ENCODE measurements around the gene AQP5. TPM values are rescaled to one million over a fixed set of nuclear protein-coding genes. Genes with fewer than 3 reads are reported as not detected.

AQP5 gene
- total RNA-seq, 2 experiments from 2014 or later, result not detected

DNA sequence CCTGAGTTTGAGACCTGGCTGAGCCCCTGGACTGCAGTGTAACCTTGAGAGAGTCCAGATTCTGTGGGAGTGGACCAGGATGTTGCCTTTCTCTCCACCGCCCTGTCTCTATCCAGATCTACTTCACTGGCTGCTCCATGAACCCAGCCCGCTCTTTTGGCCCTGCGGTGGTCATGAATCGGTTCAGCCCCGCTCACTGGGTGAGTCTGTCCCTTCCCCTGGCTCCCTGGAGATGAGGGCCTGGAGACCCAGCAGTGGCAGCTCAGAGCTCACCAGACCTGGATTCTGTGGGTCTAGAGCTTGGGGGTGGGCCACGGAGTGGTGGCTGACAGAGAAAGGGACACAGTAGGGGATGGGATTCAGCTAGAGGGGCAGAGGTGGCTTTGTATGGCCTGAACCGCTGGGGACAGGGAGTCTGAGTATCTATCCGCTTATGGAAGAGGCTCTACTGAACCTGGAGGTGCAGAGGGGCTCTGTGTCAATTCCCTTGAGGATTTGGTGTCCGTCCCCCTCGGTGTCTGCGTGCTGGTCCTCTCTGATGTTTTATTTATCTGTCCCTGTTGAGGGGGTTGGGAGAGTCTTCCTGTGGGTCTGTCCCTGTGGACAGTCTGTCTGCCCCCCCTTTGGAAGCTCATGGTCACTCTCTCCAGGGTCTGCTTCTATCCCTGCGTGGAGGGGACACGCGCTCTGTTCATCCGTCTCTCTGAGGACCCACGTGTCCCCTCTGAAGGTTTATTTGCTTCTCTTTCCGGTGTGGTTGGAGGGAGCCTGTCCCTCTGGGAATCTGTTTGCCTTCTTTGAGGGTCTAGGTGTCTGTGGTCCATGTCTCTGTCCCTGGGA is 2.5 kb downstream of the AQP5 start:
- intact Hi-C loops (cut with micrococcal nuclease; ENCODE audit: unreplicated experiment), result no loop called here
- TF ChIP-seq CTCF (conservative IDR thresholded peaks at IDR 0.05; ENCODE audit: low read length), result no peak
- TF ChIP-seq EZH2phosphoT487 (IDR thresholded peaks at IDR 0.05; ENCODE audit: borderline replicate concordance, low read depth, low read length), result no peak
- H3K9me2 ChIP-seq (ENCODE audit: insufficient read depth, low read length), result no peaks in the 10 kb centered on the region
- no peaks in the 10 kb centered on the region for H3K36me3 ChIP-seq (ENCODE audit: insufficient read depth, low read length)
- peaks cover 19% of the 10 kb centered on the region for H3K4me1 ChIP-seq (ENCODE audit: insufficient read depth, low read length, poor library complexity, severe bottlenecking)
- POLR2A ChIA-PET, result interaction anchor here (0.5 kb wide), 1 partner anchor 62 kb away, joined by 4 read pairs; no protein-coding TSS in a partner anchor
- no peaks in the 10 kb centered on the region for H3K9me3 ChIP-seq (ENCODE audit: low read length)
- no peak overlapping the region for H3K4me3 ChIP-seq (ENCODE audit: low read depth, low read length, poor library complexity, severe bottlenecking)
- no peak overlapping the region for H3K4me2 ChIP-seq (ENCODE audit: low read length)
- CTCF ChIA-PET (ENCODE audit: unreplicated experiment), result interaction anchor here (2.1 kb wide), 1 partner anchor 91 kb away, joined by 13 read pairs; no protein-coding TSS in a partner anchor
- no peak overlapping the region for H3K27ac ChIP-seq (ENCODE audit: low read depth, low read length, poor library complexity, severe bottlenecking)
- DNase-seq (ENCODE audit: low spot score), result no peak
- BruUV-seq (replicated peaks), result no TSS peak
- H3K79me2 ChIP-seq (ENCODE audit: insufficient read depth, low read depth, low read length), result no peaks in the 10 kb centered on the region
- no peaks in the 10 kb centered on the region for H4K20me1 ChIP-seq (ENCODE audit: insufficient read depth, low read length)
- no peak overlapping the region for H2AFZ ChIP-seq (ENCODE audit: low read length)

DNA sequence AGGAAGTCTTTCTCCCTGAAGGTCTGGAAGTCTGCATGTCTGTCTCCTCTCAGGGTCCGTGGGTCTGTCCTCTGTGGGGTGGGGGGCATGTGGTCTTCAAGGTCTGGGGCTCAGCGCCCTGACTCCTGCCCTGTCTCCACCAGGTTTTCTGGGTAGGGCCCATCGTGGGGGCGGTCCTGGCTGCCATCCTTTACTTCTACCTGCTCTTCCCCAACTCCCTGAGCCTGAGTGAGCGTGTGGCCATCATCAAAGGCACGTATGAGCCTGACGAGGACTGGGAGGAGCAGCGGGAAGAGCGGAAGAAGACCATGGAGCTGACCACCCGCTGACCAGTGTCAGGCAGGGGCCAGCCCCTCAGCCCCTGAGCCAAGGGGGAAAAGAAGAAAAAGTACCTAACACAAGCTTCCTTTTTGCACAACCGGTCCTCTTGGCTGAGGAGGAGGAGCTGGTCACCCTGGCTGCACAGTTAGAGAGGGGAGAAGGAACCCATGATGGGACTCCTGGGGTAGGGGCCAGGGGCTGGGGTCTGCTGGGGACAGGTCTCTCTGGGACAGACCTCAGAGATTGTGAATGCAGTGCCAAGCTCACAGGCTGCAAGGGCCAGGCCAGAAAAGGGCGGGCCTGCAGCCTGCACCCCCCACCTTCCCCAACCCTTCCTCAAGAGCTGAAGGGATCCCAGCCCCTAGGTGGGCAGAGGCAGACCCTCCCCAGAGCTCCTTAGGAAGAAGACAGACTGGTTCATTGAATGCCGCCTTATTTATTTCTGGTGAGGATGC is 3.4 kb downstream of the AQP5 start:
- POLR2A ChIA-PET, result no interaction called here
- Histone ChIP-seq H3K4me1 (ENCODE audit: insufficient read depth, low read length, poor library complexity, severe bottlenecking) (peaks cover 12% of the 10 kb centered on the region), H3K4me2 (ENCODE audit: low read length) (no peak overlapping the region), H3K27ac (ENCODE audit: low read depth, low read length, poor library complexity, severe bottlenecking) (no peak overlapping the region), H3K9me3 (ENCODE audit: low read length) (no peaks in the 10 kb centered on the region), H3K36me3 (ENCODE audit: insufficient read depth, low read length) (no peaks in the 10 kb centered on the region), H2AFZ (ENCODE audit: low read length) (no peak overlapping the region), H3K79me2 (ENCODE audit: insufficient read depth, low read depth, low read length) (no peaks in the 10 kb centered on the region), H3K9me2 (ENCODE audit: insufficient read depth, low read length) (no peaks in the 10 kb centered on the region), H4K20me1 (ENCODE audit: insufficient read depth, low read length) (no peaks in the 10 kb centered on the region), H3K4me3 (ENCODE audit: low read depth, low read length, poor library complexity, severe bottlenecking) (no peak overlapping the region)
- intact Hi-C loops (cut with micrococcal nuclease; ENCODE audit: unreplicated experiment), result loop anchor here (5.0 kb wide), 2 partner anchors 72 to 202 kb away; partner anchors contain the start of gene CERS5
- TF ChIP-seq EZH2phosphoT487 (IDR thresholded peaks at IDR 0.05; ENCODE audit: borderline replicate concordance, low read depth, low read length) (no peak), CTCF (conservative IDR thresholded peaks at IDR 0.05; ENCODE audit: low read length) (no peak)
- CTCF ChIA-PET (ENCODE audit: unreplicated experiment), result interaction anchor here (0.8 to 2.1 kb wide), 3 partner anchors 74 to 120 kb away, joined by 3 to 13 read pairs (median 3); no protein-coding TSS in a partner anchor
- DNase-seq (ENCODE audit: low spot score), result no peak
- no TSS peak for BruUV-seq (replicated peaks)
